HG03135 (cell line): ENCODE results near the gene FGD4.
"Not testable (repeated sequence)": the region's sequence is repeated elsewhere in the genome, so short reads cannot be mapped to it uniquely, and the experiment has no call there.

Experiments
- ATAC-seq: cut with Tn5 transposase; IDR thresholded peaks from one replicate; pipeline ENCODE4 v1.9.1; 2021; ENCODE audit warnings: mild to moderate bottlenecking, moderate library complexity; ENCODE audit not compliant: unreplicated experiment

FGD4 gene

GRCh38 chr12:32516230-32516629 is 116.9 kb downstream of the FGD4 start:
- ATAC-seq = no peak

GRCh38 chr12:32517966-32518365 is 118.6 kb downstream of the FGD4 start:
- no peak for ATAC-seq

- no peak for ATAC-seq
Measured at GRCh38 chr12:32519047-32519446, 119.7 kb downstream of the FGD4 start.

- ATAC-seq = peak; percentile 63
Measured at GRCh38 chr12:32522331-32523221, 123.2 kb downstream of the FGD4 start.

GRCh38 chr12:32525802-32526201 is 126.4 kb downstream of the FGD4 start:
- ATAC-seq = not testable (repeated sequence)

GRCh38 chr12:32526343-32526742 is 127.0 kb downstream of the FGD4 start:
- ATAC-seq = not testable (repeated sequence)

GRCh38 chr12:32532422-32532821 is 133.1 kb downstream of the FGD4 start:
- no peak for ATAC-seq

GRCh38 chr12:32532951-32533350 is 133.6 kb downstream of the FGD4 start:
- no peak for ATAC-seq

GRCh38 chr12:32533506-32533905 is 134.1 kb downstream of the FGD4 start:
- not testable (repeated sequence) for ATAC-seq

GRCh38 chr12:32533971-32534590 is 134.7 kb downstream of the FGD4 start:
- peak; percentile 64 for ATAC-seq

- no peak for ATAC-seq
Measured at GRCh38 chr12:32534698-32535097, 135.3 kb downstream of the FGD4 start.

GRCh38 chr12:32535288-32535999 is 136.1 kb downstream of the FGD4 start:
- ATAC-seq = no peak

- ATAC-seq = no peak
Measured at GRCh38 chr12:32536000-32536345, 136.6 kb downstream of the FGD4 start.

GRCh38 chr12:32541754-32542374 is 142.5 kb downstream of the FGD4 start:
- ATAC-seq = no peak

- no peak for ATAC-seq
Measured at GRCh38 chr12:32542428-32543229, 143.3 kb downstream of the FGD4 start.

- ATAC-seq = no peak
Measured at GRCh38 chr12:32544893-32545292, 145.5 kb downstream of the FGD4 start.

- no peak for ATAC-seq
Measured at GRCh38 chr12:32545413-32545980, 146.1 kb downstream of the FGD4 start.

GRCh38 chr12:32546272-32546671 is 146.9 kb downstream of the FGD4 start:
- no peak for ATAC-seq

GRCh38 chr12:32548691-32549281 is 149.4 kb downstream of the FGD4 start:
- ATAC-seq = no peak

GRCh38 chr12:32549675-32550079 is 150.3 kb downstream of the FGD4 start:
- ATAC-seq = no peak
